Spinal cord (tissue), 4 donors: Measurements from ENCODE around the gene KRT36. TPM values are rescaled to one million over a fixed set of nuclear protein-coding genes. Genes with fewer than 3 reads are reported as not detected.

ENCODE experiments used
- polyA plus RNA-seq, 2 donors: library from polyadenylated mRNA; unstranded; fragments of 120-200 nt; gene quantifications; one replicate each; pipeline ENCODE4 v1.2.1, GENCODE V29; 2013; ENCODE audit not compliant: insufficient read length in 2 of 2
- small RNA-seq: library from RNA; depleted of rRNA; stranded (forward); fragments of <200 nt; gene quantifications from one replicate; pipeline ENCODE3, GENCODE V24; 2014; ENCODE audit warnings: low replicate concordance
- total RNA-seq, 2 donors: library from RNA; depleted of rRNA in 1 of 2; stranded (reverse); fragments of 120-200 nt in 1 of 2; fragments of >200 nt in 1 of 2; gene quantifications; one replicate each; pipeline versions ENCODE4 v1.2.3 to v1.2.4, GENCODE V29; 2013 to 2014

KRT36 gene
- total and polyA plus RNA-seq, 4 donors, result not detected

Small RNA genes lying within 50 kb of the gene (small RNA-seq; reads per million reads assigned to genes)
- 1.9 reads per million, percentile 89 among the genes with 10 or more reads in this experiment for gene RNU2-32P

Other genes with a start within 250 kb of the KRT36 start
- gene KRTAP9-4, start 240.2 kb downstream of the KRT36 start, total RNA-seq, result not detected
- not detected for gene KRTAP9-4, start 240.2 kb downstream of the KRT36 start, polyA plus RNA-seq
- not detected for gene KRTAP9-9, start 234.5 kb downstream of the KRT36 start, total RNA-seq
- not detected for gene KRTAP9-9, start 234.5 kb downstream of the KRT36 start, polyA plus RNA-seq
- not detected for gene KRTAP9-6, start 224.5 kb downstream of the KRT36 start, total RNA-seq
- gene KRTAP9-6, start 224.5 kb downstream of the KRT36 start, polyA plus RNA-seq, result under 1 TPM in 1 of 2 donors, not detected in 1; 0.17 TPM
- not detected for gene KRTAP9-7, start 214.2 kb downstream of the KRT36 start, total RNA-seq
- gene KRTAP9-7, start 214.2 kb downstream of the KRT36 start, polyA plus RNA-seq, result not detected
- gene KRTAP29-1, start 187.1 kb downstream of the KRT36 start, total RNA-seq, result not detected
- gene KRTAP29-1, start 187.1 kb downstream of the KRT36 start, polyA plus RNA-seq, result not detected
- gene KRTAP16-1, start 180.6 kb downstream of the KRT36 start, total RNA-seq, result not detected
- gene KRTAP16-1, start 180.6 kb downstream of the KRT36 start, polyA plus RNA-seq, result not detected
- not detected for gene KRTAP17-1, start 174.2 kb downstream of the KRT36 start, total RNA-seq
- not detected for gene KRTAP17-1, start 174.2 kb downstream of the KRT36 start, polyA plus RNA-seq
- not detected for gene KRT33A, start 139.1 kb downstream of the KRT36 start, total RNA-seq
- gene KRT33A, start 139.1 kb downstream of the KRT36 start, polyA plus RNA-seq, result not detected
- gene KRT33B, start 120.1 kb downstream of the KRT36 start, total RNA-seq, result under 1 TPM in 1 of 2 donors, not detected in 1; 0.20 TPM
- gene KRT33B, start 120.1 kb downstream of the KRT36 start, polyA plus RNA-seq, result under 1 TPM in 1 of 2 donors, not detected in 1; 0.44 TPM
- not detected for gene KRT34, start 107.6 kb downstream of the KRT36 start, total RNA-seq
- gene KRT34, start 107.6 kb downstream of the KRT36 start, polyA plus RNA-seq, result not detected
- gene KRT31, start 92.3 kb downstream of the KRT36 start, total RNA-seq, result under 1 TPM in 1 of 2 donors, not detected in 1; 0.11 TPM
- under 1 TPM in 1 of 2 donors, not detected in 1; 0.15 TPM for gene KRT31, start 92.3 kb downstream of the KRT36 start, polyA plus RNA-seq
- gene KRT37, start 65.3 kb downstream of the KRT36 start, total RNA-seq, result not detected
- not detected for gene KRT37, start 65.3 kb downstream of the KRT36 start, polyA plus RNA-seq
- not detected for gene KRT38, start 48.9 kb downstream of the KRT36 start, total RNA-seq
- not detected for gene KRT38, start 48.9 kb downstream of the KRT36 start, polyA plus RNA-seq
- not detected for gene KRT32, start 22.5 kb downstream of the KRT36 start, total RNA-seq
- gene KRT32, start 22.5 kb downstream of the KRT36 start, polyA plus RNA-seq, result not detected
- not detected for gene KRT35, start 8.8 kb downstream of the KRT36 start, total RNA-seq
- gene KRT35, start 8.8 kb downstream of the KRT36 start, polyA plus RNA-seq, result not detected
- gene KRT13, start 15.7 kb upstream of the KRT36 start, total RNA-seq, result under 1 TPM; 0.30 to 0.83 TPM
- not detected for gene KRT13, start 15.7 kb upstream of the KRT36 start, polyA plus RNA-seq
- gene KRT15, start 29.0 kb upstream of the KRT36 start, total RNA-seq, result under 1 TPM in 1 of 2 donors, not detected in 1; 0.22 TPM
- gene KRT15, start 29.0 kb upstream of the KRT36 start, polyA plus RNA-seq, result under 1 TPM; 0.18 to 0.29 TPM
- gene KRT19, start 38.4 kb upstream of the KRT36 start, total RNA-seq, result 10 to 100 TPM in 1 of 2 donors, 1 to 10 TPM in 1; 7.1 to 61.4 TPM
- gene KRT19, start 38.4 kb upstream of the KRT36 start, polyA plus RNA-seq, result 10 to 100 TPM in 1 of 2 donors, 1 to 10 TPM in 1; 6.3 to 12.9 TPM
- gene KRT9, start 82.1 kb upstream of the KRT36 start, total RNA-seq, result not detected
- under 1 TPM in 1 of 2 donors, not detected in 1; 0.11 TPM for gene KRT9, start 82.1 kb upstream of the KRT36 start, polyA plus RNA-seq
- gene KRT14, start 97.0 kb upstream of the KRT36 start, total RNA-seq, result 1 to 10 TPM; 1.4 to 4.9 TPM
- gene KRT14, start 97.0 kb upstream of the KRT36 start, polyA plus RNA-seq, result under 1 TPM; 0.62 to 0.82 TPM
- gene KRT16, start 122.9 kb upstream of the KRT36 start, total RNA-seq, result under 1 TPM; 0.20 to 0.61 TPM
- 1 to 10 TPM; 1.1 to 1.9 TPM for gene KRT16, start 122.9 kb upstream of the KRT36 start, polyA plus RNA-seq
- gene KRT17, start 134.7 kb upstream of the KRT36 start, total RNA-seq, result 1 to 10 TPM in 1 of 2 donors, under 1 TPM in 1; 0.69 to 1.5 TPM
- gene KRT17, start 134.7 kb upstream of the KRT36 start, polyA plus RNA-seq, result under 1 TPM in 1 of 2 donors, not detected in 1; 0.66 TPM
- 100 to 1,000 TPM; 179 to 244 TPM for gene EIF1, start 199.0 kb upstream of the KRT36 start, total RNA-seq
- 100 to 1,000 TPM; 685 to 689 TPM for gene EIF1, start 199.0 kb upstream of the KRT36 start, polyA plus RNA-seq
- gene GAST, start 222.4 kb upstream of the KRT36 start, total RNA-seq, result not detected
- gene GAST, start 222.4 kb upstream of the KRT36 start, polyA plus RNA-seq, result under 1 TPM; 0.47 to 0.57 TPM
- gene HAP1, start 244.7 kb upstream of the KRT36 start, total RNA-seq, result 10 to 100 TPM in 1 of 2 donors, 1 to 10 TPM in 1; 7.3 to 22.1 TPM
- 10 to 100 TPM; 44.2 to 52.8 TPM for gene HAP1, start 244.7 kb upstream of the KRT36 start, polyA plus RNA-seq